H1 (cell line): Measurements from ENCODE around the gene ARHGAP15. TPM values are rescaled to one million over a fixed set of nuclear protein-coding genes. Genes with fewer than 3 reads are reported as not detected.

Experiments
- ASH2L ChIP-seq: fragments of 200-600, 300-600 bp; sonication (generic); IDR thresholded peaks from one replicate; pipeline ENCODE4 v1.7.1; 2017; ENCODE audit warnings: low read length
- BACH1 ChIP-seq: IDR thresholded peaks from 2 replicates; pipeline ENCODE4 v1.6.1; 2012; ENCODE audit warnings: low read length, improper control_type of control experiment
- CHD2 ChIP-seq: IDR thresholded peaks from 2 replicates; pipeline ENCODE4 v1.6.1; 2012; ENCODE audit warnings: low read length, improper control_type of control experiment
- CHD7 ChIP-seq: fragments of 300-600 bp; sonication (generic); IDR thresholded peaks from 2 replicates; pipeline ENCODE4 v1.7.1; 2012; ENCODE audit warnings: low read length, moderate library complexity, mild to moderate bottlenecking, inconsistent platforms; ENCODE audit not compliant: insufficient replicate concordance
- HDAC6 ChIP-seq: IDR thresholded peaks from one replicate; pipeline ENCODE4 v1.7.1; 2012; ENCODE audit warnings: low read depth, mild to moderate bottlenecking, inconsistent platforms, low read length, moderate library complexity
- KDM4A ChIP-seq: IDR thresholded peaks from one replicate; pipeline ENCODE4 v1.7.1; 2012; ENCODE audit warnings: low read depth, mild to moderate bottlenecking, moderate library complexity, low read length, inconsistent platforms; ENCODE audit not compliant: severe bottlenecking
- PHF8 ChIP-seq: fragments of 200-600 bp; sonication (generic); conservative IDR thresholded peaks from 2 replicates; pipeline ENCODE4 v1.7.1; 2012; ENCODE audit warnings: low read depth, mild to moderate bottlenecking, inconsistent platforms, low read length, moderate library complexity
- POLR2AphosphoS5 ChIP-seq: IDR thresholded peaks from 2 replicates; pipeline ENCODE4 v1.6.1; 2011; ENCODE audit warnings: low read depth, low read length
- SIRT6 ChIP-seq: IDR thresholded peaks from one replicate; pipeline ENCODE4 v1.7.1; 2012; ENCODE audit warnings: low read length, inconsistent platforms
- TAF1 ChIP-seq: IDR thresholded peaks from 2 replicates; pipeline ENCODE4 v1.6.1; 2011; ENCODE audit warnings: mild to moderate bottlenecking, low read depth, low read length
- ZNF274 ChIP-seq: IDR thresholded peaks from 2 replicates; pipeline ENCODE4 v1.7.0; 2012; ENCODE audit warnings: low read length, borderline replicate concordance; ENCODE audit errors: extremely low read depth
- polyA plus RNA-seq, 7 experiments: library from polyadenylated mRNA; depleted of rRNA in 3 of 7; stranded (reverse) in 5 of 7; unstranded in 2 of 7; fragments of >200 nt in 5 of 7; fragments of 200-250 nt in 2 of 7; gene quantifications; 1 replicate in 5 of 7; 2 replicates in 1 of 7; 4 replicates in 1 of 7; pipeline versions ENCODE4 v1.2.1 to v1.2.3, GENCODE V29; 2011 to 2013; ENCODE audit warnings: missing spikeins in 2 of 7, mixed read lengths in 2 of 7
- total RNA-seq: library from RNA; stranded (reverse); fragmentation: NEBNext Ultra II Directional; extraction: Animal tissue kit (Norgen Biotek cat#: 25700); gene quantifications from 2 replicates; pipeline ENCODE4 v1.2.1, GENCODE V29; 2021

The ARHGAP15 gene
- total and polyA plus RNA-seq, 2 of the 8 experiments (the other 6 are each of a cell fraction or from before 2014, with no cell fraction given): not detected

- no peak for TF ChIP-seq CHD7
- no peak for TF ChIP-seq ZNF274
- no peak for TF ChIP-seq KDM4A
- TF ChIP-seq PHF8: no peak
- TF ChIP-seq ASH2L: no peak
- TF ChIP-seq BACH1: no peak
- TF ChIP-seq SIRT6: no peak
- TF ChIP-seq HDAC6: no peak
- no peak for TF ChIP-seq CHD2
- no peak for TF ChIP-seq POLR2AphosphoS5
- TF ChIP-seq TAF1: no peak
These were observed 182.2 kb downstream of the ARHGAP15 start (continued) for GRCh38 chr2:143311426-143311825.
